Neuronal stem cell (in vitro differentiated cells): ENCODE measurements around the gene ERC1.

Experiments
- DNase-seq: peaks from one replicate; pipeline ENCODE4 v3.0.0-alpha.2; 2013; ENCODE audit warnings: low spot score
- H2AFZ ChIP-seq: one replicate; pipeline ENCODE4 v1.6.1; 2013; ENCODE audit warnings: mild to moderate bottlenecking, low read length, inconsistent platforms
- H2AK5ac ChIP-seq: 2 replicates; pipeline ENCODE4 v1.6.1; 2013; ENCODE audit warnings: low read depth, mild to moderate bottlenecking, inconsistent platforms, low read length, moderate library complexity, mixed read lengths
- H2BK120ac ChIP-seq: 2 replicates; pipeline ENCODE4 v1.6.1; 2013; ENCODE audit warnings: low read depth, mild to moderate bottlenecking, inconsistent platforms, low read length, moderate library complexity, mixed read lengths
- H2BK12ac ChIP-seq: one replicate; pipeline ENCODE4 v1.6.1; 2013; ENCODE audit warnings: low read length, inconsistent platforms
- H2BK15ac ChIP-seq: 2 replicates; pipeline ENCODE4 v1.6.1; 2013; ENCODE audit warnings: mild to moderate bottlenecking, low read length, inconsistent platforms, mixed read lengths
- H2BK5ac ChIP-seq: one replicate; pipeline ENCODE4 v1.6.1; 2013; ENCODE audit warnings: inconsistent platforms, mild to moderate bottlenecking, low read length, moderate library complexity
- H3K14ac ChIP-seq: one replicate; pipeline ENCODE4 v1.6.1; 2013; ENCODE audit warnings: low read length, inconsistent platforms
- H3K18ac ChIP-seq: 2 replicates; pipeline ENCODE4 v1.6.1; 2013; ENCODE audit warnings: low read length, inconsistent platforms
- H3K23ac ChIP-seq: 2 replicates; pipeline ENCODE4 v1.6.1; 2013; ENCODE audit warnings: low read depth, mild to moderate bottlenecking, mixed read lengths, low read length, inconsistent platforms; ENCODE audit not compliant: poor library complexity
- H3K27ac ChIP-seq: replicated peaks from 3 replicates; pipeline ENCODE4 v1.5.1; 2013; ENCODE audit warnings: low read length, inconsistent platforms
- H3K27me3 ChIP-seq, 3 experiments: 2 replicates each; pipeline ENCODE4 v1.6.1; 2013; ENCODE audit warnings: low read length in 3 of 3, mild to moderate bottlenecking in 2 of 3, inconsistent platforms in 1 of 3, low read depth in 1 of 3, mixed read lengths in 1 of 3, moderate library complexity in 1 of 3; ENCODE audit not compliant: control insufficient read depth in 3 of 3, insufficient read depth in 3 of 3
- H3K36me3 ChIP-seq, 2 donors: replicated peaks in 1 of 2; 2 replicates each; pipeline ENCODE4 v1.6.1; 2013; ENCODE audit warnings: low read length in 2 of 2; ENCODE audit not compliant: control insufficient read depth in 2 of 2, insufficient read depth in 2 of 2
- H3K4ac ChIP-seq: 2 replicates; pipeline ENCODE4 v1.6.1; 2013; ENCODE audit warnings: inconsistent platforms, mild to moderate bottlenecking, low read length, moderate library complexity
- H3K4me1 ChIP-seq, 2 donors: 1 replicate in 1 of 2; 2 replicates in 1 of 2; pipeline ENCODE4 v1.6.1; 2013; ENCODE audit warnings: low read length in 2 of 2, low read depth in 1 of 2; ENCODE audit not compliant: control insufficient read depth in 2 of 2, insufficient read depth in 1 of 2
- H3K4me2 ChIP-seq: one replicate; pipeline ENCODE4 v1.6.1; 2013; ENCODE audit warnings: mild to moderate bottlenecking, low read length, inconsistent platforms; ENCODE audit not compliant: insufficient read depth, poor library complexity, severe bottlenecking
- H3K4me3 ChIP-seq, 2 donors: 2 replicates each; pipeline ENCODE4 v1.5.1; 2013; ENCODE audit warnings: low read length in 2 of 2, mild to moderate bottlenecking in 2 of 2, inconsistent platforms in 1 of 2, moderate library complexity in 1 of 2
- H3K79me1 ChIP-seq: one replicate; pipeline ENCODE4 v1.6.1; 2013; ENCODE audit warnings: low read depth, mild to moderate bottlenecking, inconsistent platforms, low read length, moderate library complexity
- H3K9ac ChIP-seq: one replicate; pipeline ENCODE4 v1.6.1; 2013; ENCODE audit warnings: mild to moderate bottlenecking, low read depth, low read length, inconsistent platforms; ENCODE audit not compliant: poor library complexity
- H3K9me3 ChIP-seq, 2 donors: replicated peaks in 1 of 2; 2 replicates each; pipeline versions ENCODE3 to v1.6.1; 2013; ENCODE audit warnings: low read length in 2 of 2, mild to moderate bottlenecking in 2 of 2, inconsistent platforms in 1 of 2, low read depth in 1 of 2, mixed read lengths in 1 of 2, moderate library complexity in 1 of 2; ENCODE audit not compliant: control insufficient read depth in 2 of 2, insufficient read depth in 1 of 2
- H4K8ac ChIP-seq: one replicate; pipeline ENCODE4 v1.6.1; 2013; ENCODE audit warnings: low read depth, mild to moderate bottlenecking, inconsistent platforms, low read length, moderate library complexity
- H4K91ac ChIP-seq: one replicate; pipeline ENCODE4 v1.6.1; 2013; ENCODE audit warnings: low read length, low read depth, mild to moderate bottlenecking, inconsistent platforms; ENCODE audit not compliant: poor library complexity
- WGBS, 2 donors: extraction: QIAGEN DNeasy Blood & Tissue Kit; methylation state at CpG; one replicate each; pipeline ENCODE4 v1.1.7; 2013; ENCODE audit warnings: missing lambda C conversion rate in 2 of 2, mixed read lengths in 1 of 2; ENCODE audit not compliant: insufficient read length in 2 of 2, insufficient replicate concordance in 1 of 2; ENCODE audit errors: extremely low coverage in 2 of 2; 5-methylcytosine and 5-hydroxymethylcytosine counted together

The ERC1 gene

DNA sequence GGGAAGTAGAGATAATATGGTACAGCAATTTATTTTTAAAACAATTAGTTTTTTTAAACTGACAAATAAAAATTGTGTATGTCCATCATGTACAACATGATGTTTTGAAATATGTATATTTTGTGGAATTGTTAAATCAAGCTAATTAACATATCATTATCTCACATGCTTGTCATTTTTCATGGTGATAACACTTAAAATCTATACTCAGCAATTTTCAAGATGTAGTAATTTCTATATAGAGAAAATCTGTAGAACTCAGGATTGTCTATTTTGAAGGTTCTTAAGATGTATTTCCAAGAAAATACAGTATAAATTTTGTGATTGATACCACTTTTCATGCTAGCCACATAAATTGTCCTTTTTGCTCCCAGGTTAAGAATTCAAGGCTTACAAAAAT lies 356.3 kb downstream of the ERC1 start:
- Histone ChIP-seq H3K9me3 (no peaks in the 10 kb centered on the region), H3K23ac (no peak overlapping the region), H2BK15ac (no peak overlapping the region), H3K27ac (no peak overlapping the region), H2AK5ac (no peak overlapping the region), H3K79me1 (no peaks in the 10 kb centered on the region), H4K91ac (no peak overlapping the region), H3K36me3 (no peaks in the 10 kb centered on the region), H2BK120ac (no peak overlapping the region), H3K9ac (no peak overlapping the region), H4K8ac (no peak overlapping the region), H3K4me3 (no peak overlapping the region), H3K4me1 (peaks cover 5 to 8% of the 10 kb centered on the region in 2 donors), H3K27me3 (no peaks in the 10 kb centered on the region), H3K14ac (no peak overlapping the region), H2BK12ac (no peak overlapping the region), H3K4me2 (no peak overlapping the region), H3K18ac (no peak overlapping the region), H2BK5ac (no peak overlapping the region), H2AFZ (no peak overlapping the region), H3K4ac (no peak overlapping the region)
- no peak for DNase-seq

DNA sequence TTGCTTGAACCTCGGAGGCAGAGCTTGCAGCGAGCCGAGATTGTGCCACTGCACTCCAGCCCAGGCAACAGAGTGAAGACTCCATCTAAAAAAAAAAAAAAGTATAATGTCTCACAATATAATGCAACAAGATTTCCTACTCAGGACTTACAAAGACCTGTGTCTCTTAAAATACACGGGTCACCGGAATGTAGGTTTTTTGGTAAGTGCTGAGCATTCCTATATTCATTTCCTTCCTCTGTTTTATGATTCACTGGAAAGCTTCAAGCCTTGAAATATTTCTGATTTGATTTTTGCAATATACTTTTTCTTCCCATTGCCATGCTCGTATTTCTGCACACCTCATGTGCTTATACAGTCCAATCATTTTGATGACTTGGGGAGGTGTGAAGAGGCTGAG lies 357.6 kb downstream of the ERC1 start:
- H2AK5ac ChIP-seq, result no peak overlapping the region
- no peak overlapping the region for H3K4me2 ChIP-seq
- WGBS, 2 donors, result no CpG with 5 or more reads among the region's 6 CpGs

DNA sequence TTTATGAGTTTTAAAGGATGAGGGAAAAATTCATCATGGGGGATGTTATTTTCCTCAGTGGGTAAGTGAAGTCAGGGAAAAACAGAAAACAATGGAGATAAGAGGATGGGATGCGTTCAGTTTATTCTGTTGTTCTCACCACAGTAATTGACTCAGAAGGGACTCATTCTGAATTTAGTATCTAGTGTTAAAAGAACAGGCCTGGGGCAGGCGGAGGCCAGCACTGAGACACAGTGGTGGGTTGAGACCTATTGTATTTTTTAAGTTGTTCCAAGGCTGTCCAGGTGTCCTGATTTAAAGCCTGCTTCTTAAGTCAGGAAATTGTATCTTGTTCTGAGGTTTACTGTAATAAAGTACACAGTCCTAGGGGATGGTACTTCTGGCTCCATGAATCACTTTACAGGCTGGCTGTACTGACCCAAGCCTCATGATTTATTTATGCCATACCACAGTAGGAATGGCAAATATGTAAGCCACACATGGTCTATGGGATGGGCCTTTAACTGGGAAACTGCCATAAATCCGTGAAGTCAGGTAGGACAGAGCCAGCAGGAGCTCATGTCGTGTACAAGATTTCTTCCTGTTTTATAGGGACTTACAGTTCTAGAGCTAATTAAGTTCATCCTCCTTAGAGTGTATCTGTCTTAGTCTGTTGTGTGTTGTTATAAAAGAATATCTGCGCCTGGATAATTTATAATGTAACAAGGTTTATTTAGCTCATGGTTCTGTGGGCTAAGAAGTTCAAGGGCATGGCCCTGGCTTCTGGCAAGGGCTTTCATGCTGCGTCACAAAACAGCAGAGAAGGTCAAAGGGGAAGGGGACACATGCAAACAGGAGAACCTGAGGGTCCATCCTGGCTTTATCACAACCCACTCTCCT lies 359.3 kb downstream of the ERC1 start:
- WGBS, 2 donors, result no CpG with 5 or more reads among the region's 6 CpGs
- no peaks in the 10 kb centered on the region for H3K9me3 ChIP-seq
- no peak for DNase-seq

More for the DNA sequence above, 357.6 kb downstream of the ERC1 start:
- Histone ChIP-seq H3K9ac (no peak overlapping the region), H3K4me3 (no peak overlapping the region), H3K18ac (no peak overlapping the region), H3K79me1 (no peaks in the 10 kb centered on the region), H3K4me1 (peaks cover 5 to 8% of the 10 kb centered on the region in 2 donors), H4K91ac (no peak overlapping the region), H2BK15ac (no peak overlapping the region), H3K9me3 (no peaks in the 10 kb centered on the region), H3K27ac (no peak overlapping the region), H3K4ac (no peak overlapping the region), H2AFZ (no peak overlapping the region), H3K14ac (no peak overlapping the region), H2BK120ac (no peak overlapping the region), H2BK5ac (no peak overlapping the region), H3K23ac (no peak overlapping the region), H4K8ac (no peak overlapping the region), H2BK12ac (no peak overlapping the region), H3K36me3 (no peaks in the 10 kb centered on the region), H3K27me3 (no peaks in the 10 kb centered on the region)
- no peak for DNase-seq

DNA sequence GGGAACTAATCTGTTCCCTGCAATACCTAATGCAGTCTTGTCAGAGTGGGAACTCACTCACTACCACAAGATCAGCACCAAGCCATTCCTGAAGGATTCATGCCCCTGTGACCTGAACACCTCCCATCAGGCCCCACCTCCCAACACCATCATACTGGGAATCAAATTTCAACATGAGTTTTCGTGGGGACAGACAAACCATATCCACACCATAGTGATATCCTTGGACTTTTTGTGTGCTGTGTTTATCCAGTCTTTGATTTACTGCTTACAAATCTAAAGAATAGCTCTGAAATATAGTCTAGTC lies 359.9 kb downstream of the ERC1 start:
- Histone ChIP-seq H3K18ac (no peak overlapping the region), H3K14ac (no peak overlapping the region), H3K79me1 (no peaks in the 10 kb centered on the region), H2AK5ac (no peak overlapping the region), H2AFZ (no peak overlapping the region), H3K27ac (no peak overlapping the region), H2BK12ac (no peak overlapping the region), H2BK15ac (no peak overlapping the region), H3K4ac (no peak overlapping the region), H3K27me3 (no peaks in the 10 kb centered on the region), H4K91ac (no peak overlapping the region), H3K4me2 (no peak overlapping the region), H2BK5ac (no peak overlapping the region), H3K4me1 (peaks cover 5 to 8% of the 10 kb centered on the region in 2 donors), H3K9me3 (no peaks in the 10 kb centered on the region), H2BK120ac (no peak overlapping the region), H3K23ac (no peak overlapping the region), H3K4me3 (no peak overlapping the region), H3K9ac (no peak overlapping the region), H4K8ac (no peak overlapping the region), H3K36me3 (no peaks in the 10 kb centered on the region)
- WGBS, 2 donors, result no CpG with 5 or more reads among the region's 1 CpG
- DNase-seq, result no peak

More for the DNA sequence above, 359.3 kb downstream of the ERC1 start:
- Histone ChIP-seq H4K8ac (no peak overlapping the region), H2AK5ac (no peak overlapping the region), H3K27me3 (no peaks in the 10 kb centered on the region), H2BK5ac (no peak overlapping the region), H3K23ac (no peak overlapping the region), H3K27ac (no peak overlapping the region), H2BK15ac (no peak overlapping the region), H3K79me1 (no peaks in the 10 kb centered on the region), H3K18ac (no peak overlapping the region), H3K4me1 (peaks cover 5 to 8% of the 10 kb centered on the region in 2 donors), H2BK12ac (no peak overlapping the region), H4K91ac (no peak overlapping the region), H3K36me3 (no peaks in the 10 kb centered on the region), H3K9ac (peak overlapping the region; percentile 16), H2AFZ (no peak overlapping the region), H2BK120ac (no peak overlapping the region), H3K14ac (no peak overlapping the region), H3K4me2 (no peak overlapping the region), H3K4ac (no peak overlapping the region), H3K4me3 (no peak overlapping the region)
